Activated gamma-delta T cell (primary cell): Measurements from ENCODE around the gene HIRA.
A peak's percentile ranks its signal among the peaks of the same experiment; 100 is the strongest.
"Not testable (repeated sequence)": the region's sequence is repeated elsewhere in the genome, so short reads cannot be mapped to it uniquely, and the experiment has no call there.

ENCODE experiments used
- DNase-seq: peaks from one replicate; lab custom pipeline; 2025; lab: John Stamatoyannopoulos, UW

Gene HIRA

GRCh38 chr22:19463491-19464469 lies 32.2 kb upstream of the HIRA start:
- DNase-seq = no peak

- DNase-seq = no peak
These were observed 31.5 kb upstream of the HIRA start for GRCh38 chr22:19463008-19463407.

GRCh38 chr22:19461506-19461905 lies 30.0 kb upstream of the HIRA start:
- no peak for DNase-seq

- DNase-seq = no peak
These were observed 28.5 kb upstream of the HIRA start for GRCh38 chr22:19460036-19460435.

- DNase-seq = no peak
These were observed 26.4 kb upstream of the HIRA start for GRCh38 chr22:19457828-19458428.

GRCh38 chr22:19456541-19456940 lies 25.0 kb upstream of the HIRA start:
- no peak for DNase-seq

GRCh38 chr22:19455585-19456370 lies 24.2 kb upstream of the HIRA start:
- no peak for DNase-seq

GRCh38 chr22:19455033-19455432 lies 23.5 kb upstream of the HIRA start:
- DNase-seq = no peak

- no peak for DNase-seq
These were observed 22.6 kb upstream of the HIRA start for GRCh38 chr22:19454156-19454555.

GRCh38 chr22:19453718-19454117 lies 22.2 kb upstream of the HIRA start:
- no peak for DNase-seq

GRCh38 chr22:19451570-19451969 lies 20.0 kb upstream of the HIRA start:
- no peak for DNase-seq

- no peak for DNase-seq
These were observed 19.0 kb upstream of the HIRA start for GRCh38 chr22:19450363-19451175.

- no peak for DNase-seq
These were observed 17.9 kb upstream of the HIRA start for GRCh38 chr22:19449422-19449767.

GRCh38 chr22:19448739-19449421 lies 17.3 kb upstream of the HIRA start:
- DNase-seq = no peak

GRCh38 chr22:19448076-19448607 lies 16.6 kb upstream of the HIRA start:
- DNase-seq = no peak

GRCh38 chr22:19447330-19448075 lies 16.0 kb upstream of the HIRA start, which contains the start of gene C22orf39:
TSS of gene C22orf39 (minus strand) at chr22:19447711. CDS start at chr22:19447688, 23 bp downstream.
- DNase-seq = peak; percentile 84

GRCh38 chr22:19446603-19447329 lies 15.2 kb upstream of the HIRA start:
- no peak for DNase-seq

- DNase-seq = not testable (repeated sequence)
These were observed 13.9 kb upstream of the HIRA start for GRCh38 chr22:19445279-19445982.
